ENCODE measurements around the gene BBS4.
"Not testable (repeated sequence)": the region's sequence is repeated elsewhere in the genome, so short reads cannot be mapped to it uniquely, and the experiment has no call there.

The BBS4 gene

DNA sequence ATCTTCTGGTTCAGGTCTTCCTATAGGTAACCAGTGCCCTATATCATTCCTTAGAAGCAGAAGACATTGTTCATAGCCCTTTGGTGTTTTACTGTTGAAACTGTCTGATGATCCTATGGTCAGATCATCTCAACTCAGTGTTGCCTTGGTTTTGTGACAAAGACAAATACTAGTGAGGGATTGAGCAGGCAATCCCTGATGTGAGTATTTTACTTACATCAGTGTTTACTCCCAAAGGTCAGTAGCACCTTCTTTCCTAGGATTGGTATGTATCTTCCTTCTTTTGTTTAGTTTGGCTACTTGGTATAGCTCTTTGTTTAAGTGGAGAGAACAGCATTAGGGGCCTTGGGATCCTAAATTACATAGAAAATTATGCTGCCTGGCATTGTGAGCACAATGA, 41.1 kb downstream of the BBS4 start:
- Mint-ChIP-seq H3K36me3 (peaks cover 9% of the 10 kb centered on the region), H3K4me3 (no peak overlapping the region), H3K27ac (no peak overlapping the region), H3K27me3 (no peaks in the 10 kb centered on the region), H3K9me3 (no peaks in the 10 kb centered on the region), H3K4me1 (peaks cover 2% of the 10 kb centered on the region)
- DNase-seq (ENCODE audit: low spot score in 2 of 2), result no peak
- no peak for ATAC-seq (ENCODE audit: low read depth)

DNA sequence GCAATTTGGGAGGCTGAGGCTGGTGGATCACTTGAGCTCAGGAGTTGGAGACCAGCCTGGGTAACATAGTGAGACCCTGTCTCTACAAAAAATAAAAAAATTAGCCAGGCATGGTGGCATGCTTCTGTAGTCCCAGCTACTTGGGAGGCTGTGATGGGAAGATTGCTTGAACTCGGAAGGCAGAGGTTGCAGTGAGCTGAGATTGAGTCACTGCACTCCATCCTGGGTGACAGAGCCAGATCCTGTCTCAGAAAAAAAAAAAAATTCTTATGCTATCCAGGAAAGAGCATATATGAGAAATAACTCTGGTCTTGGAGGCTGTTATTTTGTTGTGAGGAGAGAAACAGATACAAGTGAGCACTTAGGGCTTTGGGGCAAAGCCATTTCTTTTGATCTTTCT, 42.2 kb downstream of the BBS4 start:
- not testable (repeated sequence) for H3K9me3 Mint-ChIP-seq; H3K36me3 Mint-ChIP-seq; H3K27ac Mint-ChIP-seq; H3K4me3 Mint-ChIP-seq; ATAC-seq (ENCODE audit: low read depth); H3K4me1 Mint-ChIP-seq; H3K27me3 Mint-ChIP-seq; DNase-seq (ENCODE audit: low spot score in 2 of 2)

DNA sequence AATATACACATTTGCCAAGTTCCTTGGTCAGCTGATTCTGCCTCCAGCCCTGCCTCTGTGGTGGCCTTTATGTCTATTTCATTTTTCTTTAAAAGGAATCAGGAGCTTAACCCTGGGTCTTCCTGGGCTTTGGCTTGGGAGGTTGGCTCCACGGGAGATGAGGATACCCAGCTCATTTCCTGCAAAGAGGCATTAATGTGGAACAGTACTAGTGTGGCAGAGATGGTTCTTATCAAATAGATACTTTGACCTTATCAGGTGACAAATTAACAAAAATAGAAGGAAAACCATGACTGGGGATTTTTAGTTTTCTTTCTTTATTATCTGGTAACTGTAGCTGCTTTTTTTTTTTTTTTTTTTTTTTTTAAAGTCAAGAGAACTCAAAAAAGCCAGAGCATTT, 42.8 kb downstream of the BBS4 start:
- H3K4me3 Mint-ChIP-seq, result no peak overlapping the region
- H3K36me3 Mint-ChIP-seq, result peaks cover 11% of the 10 kb centered on the region
- no peaks in the 10 kb centered on the region for H3K9me3 Mint-ChIP-seq
- H3K27me3 Mint-ChIP-seq, result no peaks in the 10 kb centered on the region
- peaks cover 2% of the 10 kb centered on the region for H3K4me1 Mint-ChIP-seq
- ATAC-seq (ENCODE audit: low read depth), result no peak
- no peak overlapping the region for H3K27ac Mint-ChIP-seq
- no peak for DNase-seq (ENCODE audit: low spot score in 2 of 2)

DNA sequence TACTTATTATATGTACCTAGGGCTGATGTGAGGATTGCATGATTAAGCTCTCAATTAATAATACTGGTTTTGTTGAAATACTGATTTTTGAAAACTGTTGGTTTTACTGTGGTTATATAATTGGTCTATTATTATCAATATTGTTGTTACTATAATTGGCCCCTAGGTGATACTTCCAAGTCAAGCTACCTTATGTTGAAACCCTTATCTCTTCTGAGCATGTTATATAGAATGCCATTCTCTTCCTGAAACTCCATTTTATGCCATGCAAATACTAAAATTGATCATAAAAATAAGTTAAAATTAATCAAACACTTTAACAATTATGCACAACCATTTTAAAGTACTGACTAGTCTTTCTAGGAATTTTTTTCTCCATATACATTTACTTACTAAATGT, 46.1 kb downstream of the BBS4 start:
- Mint-ChIP-seq H3K4me3 (no peak overlapping the region), H3K27me3 (no peaks in the 10 kb centered on the region), H3K9me3 (no peaks in the 10 kb centered on the region), H3K4me1 (no peaks in the 10 kb centered on the region), H3K27ac (no peak overlapping the region), H3K36me3 (peaks cover 22% of the 10 kb centered on the region)
- ATAC-seq (ENCODE audit: low read depth), result no peak
- DNase-seq (ENCODE audit: low spot score in 2 of 2), result no peak

DNA sequence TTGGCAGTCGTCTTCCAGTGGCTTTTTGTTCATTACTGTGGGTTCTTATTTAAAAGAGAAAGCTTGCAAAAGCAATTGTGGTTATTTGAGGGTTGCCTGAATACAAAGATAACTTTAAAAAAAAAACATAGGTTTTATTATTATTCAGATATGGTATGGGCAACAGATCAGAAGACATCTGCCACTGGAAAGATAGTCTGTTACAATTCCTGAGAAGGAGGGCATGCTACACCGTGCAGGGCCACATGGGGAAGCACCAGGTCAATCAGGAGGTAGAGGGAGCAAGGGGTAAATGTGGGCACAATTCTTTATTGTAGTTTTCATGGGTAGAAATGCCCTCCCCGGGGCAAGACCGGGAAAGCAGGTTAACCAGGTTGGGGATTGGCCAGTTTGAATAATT, 46.5 kb downstream of the BBS4 start:
- Mint-ChIP-seq H3K36me3 (peaks cover 26% of the 10 kb centered on the region), H3K9me3 (no peaks in the 10 kb centered on the region), H3K27ac (no peak overlapping the region), H3K27me3 (no peaks in the 10 kb centered on the region), H3K4me1 (no peaks in the 10 kb centered on the region), H3K4me3 (no peak overlapping the region)
- DNase-seq (ENCODE audit: low spot score in 2 of 2) (no peak), ATAC-seq (ENCODE audit: low read depth) (no peak)

DNA sequence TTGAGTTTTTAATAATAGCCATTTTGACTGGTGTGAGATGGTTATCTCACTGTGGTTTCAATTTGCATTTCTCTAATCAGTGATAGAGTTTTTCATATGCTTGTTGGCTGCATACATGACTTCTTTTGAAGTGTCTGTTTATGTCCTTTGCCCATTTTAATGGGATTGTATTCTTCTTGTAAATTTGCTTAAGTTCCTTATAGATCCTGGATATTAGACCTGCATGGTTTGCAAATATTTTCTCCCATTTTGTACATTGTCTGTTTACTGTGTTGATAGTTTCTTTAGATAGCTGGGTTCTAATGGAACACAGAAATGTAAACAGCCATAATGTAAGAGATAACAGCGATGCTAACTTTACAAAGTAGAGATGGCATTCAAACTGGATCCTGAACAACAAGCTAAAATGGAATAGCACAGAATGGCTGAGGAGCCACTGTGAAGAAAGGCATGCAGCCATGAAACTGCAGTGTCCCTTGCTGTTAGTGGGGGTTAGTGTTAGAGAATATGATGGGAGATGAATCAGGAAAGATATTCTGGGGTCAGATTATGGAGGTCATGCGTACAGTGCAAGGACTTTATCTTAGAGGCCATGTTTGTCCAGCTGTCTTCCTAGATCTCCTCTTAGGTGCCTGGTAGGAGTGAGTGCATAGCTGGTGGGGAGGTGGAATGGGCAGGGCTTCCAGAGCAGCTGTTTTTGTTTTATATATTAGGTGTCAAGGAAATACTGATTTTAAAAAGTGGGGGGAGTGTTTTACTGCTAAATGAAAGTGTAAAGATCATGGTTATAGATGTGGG, 48.1 kb downstream of the BBS4 start:
- no peak for ATAC-seq (ENCODE audit: low read depth)
- no peak for DNase-seq (ENCODE audit: low spot score in 2 of 2)
- H3K27ac Mint-ChIP-seq, result peak overlapping the region; percentile 8
- H3K9me3 Mint-ChIP-seq, result no peaks in the 10 kb centered on the region
- H3K36me3 Mint-ChIP-seq, result peaks cover 27% of the 10 kb centered on the region
- H3K4me3 Mint-ChIP-seq, result no peak overlapping the region
- H3K27me3 Mint-ChIP-seq, result no peaks in the 10 kb centered on the region
- H3K4me1 Mint-ChIP-seq, result peaks cover 2% of the 10 kb centered on the region

DNA sequence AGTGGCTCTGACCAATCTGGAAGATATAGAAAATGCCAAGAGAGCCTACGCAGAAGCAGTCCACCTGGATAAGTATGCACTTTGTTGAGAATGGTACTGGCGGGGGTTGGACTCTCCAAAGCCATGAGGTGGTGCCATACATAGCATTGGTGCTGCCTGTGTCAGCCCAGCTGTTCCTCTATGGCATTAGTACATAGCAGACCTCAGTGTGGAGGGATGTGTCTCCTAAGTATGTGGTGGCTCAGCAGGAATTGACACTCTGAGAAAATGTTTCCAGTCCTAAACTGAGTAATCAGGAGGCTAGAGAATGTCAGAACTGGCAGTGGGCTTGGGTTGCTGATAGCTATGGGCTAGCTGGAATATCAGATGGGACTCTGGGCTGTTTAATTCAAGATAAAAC, 49.1 kb downstream of the BBS4 start:
- no peaks in the 10 kb centered on the region for H3K9me3 Mint-ChIP-seq
- DNase-seq (ENCODE audit: low spot score in 2 of 2), result no peak
- H3K36me3 Mint-ChIP-seq, result peaks cover 30% of the 10 kb centered on the region
- no peaks in the 10 kb centered on the region for H3K27me3 Mint-ChIP-seq
- ATAC-seq (ENCODE audit: low read depth), result no peak
- H3K4me3 Mint-ChIP-seq, result no peak overlapping the region
- H3K4me1 Mint-ChIP-seq, result peaks cover 10% of the 10 kb centered on the region
- H3K27ac Mint-ChIP-seq, result peak overlapping the region; percentile 8

DNA sequence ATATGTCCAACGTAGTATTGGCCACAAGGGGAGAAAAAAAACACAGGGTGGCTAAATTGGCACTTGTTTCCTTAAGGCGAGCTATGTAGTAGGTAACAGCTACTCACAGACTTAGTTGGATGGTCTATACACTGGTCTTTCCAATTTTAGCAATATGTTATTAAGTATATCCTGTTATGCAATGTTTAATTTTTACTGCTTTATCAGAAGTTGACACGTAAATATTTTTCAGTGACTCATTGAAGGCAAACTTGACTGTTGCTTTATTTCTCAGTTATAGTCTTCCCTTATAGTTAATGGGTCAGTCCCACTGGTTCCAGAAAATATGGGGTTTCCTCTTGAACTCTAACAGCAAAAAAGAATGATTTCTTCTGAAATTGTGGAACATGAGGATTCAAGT, 51.1 kb downstream of the BBS4 start:
- peaks cover 28% of the 10 kb centered on the region for H3K36me3 Mint-ChIP-seq
- no peak overlapping the region for H3K27ac Mint-ChIP-seq

DNA sequence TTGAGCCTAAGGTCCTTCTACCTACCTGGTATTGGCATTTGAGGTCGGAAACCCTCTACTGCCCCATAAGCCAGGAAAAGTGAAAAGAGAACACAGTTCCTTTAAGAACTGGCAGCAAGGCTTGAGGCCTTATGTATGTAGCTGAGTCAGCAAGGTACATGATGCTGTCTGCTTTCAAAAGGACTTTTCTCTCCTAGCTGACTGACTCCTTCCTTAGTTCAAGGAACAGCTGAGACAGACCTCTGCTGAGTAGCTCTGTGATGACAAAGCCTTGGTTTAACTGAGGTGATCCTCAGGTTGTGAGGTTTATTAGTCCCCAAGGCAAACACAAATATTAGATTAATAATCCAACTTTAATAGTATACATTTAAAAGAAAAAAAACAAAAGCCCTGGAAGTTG, 51.7 kb downstream of the BBS4 start:
- H3K27me3 Mint-ChIP-seq, result no peaks in the 10 kb centered on the region
- no peaks in the 10 kb centered on the region for H3K9me3 Mint-ChIP-seq
- ATAC-seq (ENCODE audit: low read depth), result no peak
- H3K27ac Mint-ChIP-seq, result no peak overlapping the region
- peaks cover 25% of the 10 kb centered on the region for H3K4me1 Mint-ChIP-seq
- H3K4me3 Mint-ChIP-seq, result no peak overlapping the region
- peaks cover 28% of the 10 kb centered on the region for H3K36me3 Mint-ChIP-seq
- DNase-seq (ENCODE audit: low spot score in 2 of 2), result no peak

More for the DNA sequence above, 51.1 kb downstream of the BBS4 start:
- Mint-ChIP-seq H3K4me1 (peaks cover 25% of the 10 kb centered on the region), H3K4me3 (no peak overlapping the region), H3K9me3 (no peaks in the 10 kb centered on the region), H3K27me3 (no peaks in the 10 kb centered on the region)
- DNase-seq (ENCODE audit: low spot score in 2 of 2), result no peak
- ATAC-seq (ENCODE audit: low read depth), result no peak

DNA sequence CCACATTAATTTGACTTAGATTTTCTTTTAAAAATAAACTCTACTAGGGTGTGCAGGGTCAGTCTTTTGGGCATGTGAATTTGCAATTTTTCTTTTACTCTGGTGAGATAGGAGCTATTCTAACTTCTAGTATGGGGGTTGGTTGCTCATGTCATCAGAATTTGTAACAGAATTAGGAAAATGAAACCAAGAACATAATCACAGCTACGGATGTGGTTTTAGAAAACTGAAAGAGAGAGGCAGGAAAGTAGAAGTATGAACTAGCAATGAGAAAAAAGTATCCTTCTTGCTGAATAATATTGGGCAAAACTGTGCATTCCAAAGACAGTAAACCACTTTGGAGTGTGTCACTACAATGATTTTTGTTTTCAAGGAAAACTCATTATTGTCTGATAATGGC, 54.2 kb downstream of the BBS4 start:
- peaks cover 25% of the 10 kb centered on the region for H3K4me1 Mint-ChIP-seq
- peak; percentile 85 for ATAC-seq (ENCODE audit: low read depth)
- DNase-seq (ENCODE audit: low spot score in 2 of 2), result no peak
- peak overlapping the region; percentile 6 for H3K4me3 Mint-ChIP-seq
- H3K36me3 Mint-ChIP-seq, result peaks cover 18% of the 10 kb centered on the region
- no peaks in the 10 kb centered on the region for H3K27me3 Mint-ChIP-seq
- peak overlapping the region; percentile 59 for H3K27ac Mint-ChIP-seq
- no peaks in the 10 kb centered on the region for H3K9me3 Mint-ChIP-seq

DNA sequence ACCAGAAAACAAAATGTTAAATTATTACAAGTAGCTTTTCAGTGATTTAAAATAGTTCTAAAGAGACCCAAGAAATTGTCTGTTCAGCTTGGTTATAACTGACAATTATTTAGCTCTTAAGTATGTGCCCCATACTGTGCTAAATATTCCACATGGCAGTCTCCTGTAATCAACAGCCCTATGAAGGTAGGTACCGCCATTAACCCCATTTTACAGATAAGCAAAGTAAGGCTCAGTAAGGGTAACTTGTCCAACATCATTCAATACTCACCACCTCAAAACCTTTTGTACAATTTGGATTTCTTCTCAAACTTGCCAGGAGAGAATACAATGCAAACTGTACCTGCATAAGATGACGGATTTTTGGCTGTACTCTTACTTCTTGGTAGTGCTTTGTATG, 63.7 kb downstream of the BBS4 start:
- Mint-ChIP-seq H3K4me1 (peaks cover 6% of the 10 kb centered on the region), H3K27me3 (no peaks in the 10 kb centered on the region), H3K4me3 (no peak overlapping the region), H3K27ac (peak overlapping the region; percentile 62), H3K36me3 (peaks cover 21% of the 10 kb centered on the region), H3K9me3 (no peaks in the 10 kb centered on the region)
- DNase-seq (ENCODE audit: low spot score in 2 of 2) (no peak), ATAC-seq (ENCODE audit: low read depth) (no peak)

DNA sequence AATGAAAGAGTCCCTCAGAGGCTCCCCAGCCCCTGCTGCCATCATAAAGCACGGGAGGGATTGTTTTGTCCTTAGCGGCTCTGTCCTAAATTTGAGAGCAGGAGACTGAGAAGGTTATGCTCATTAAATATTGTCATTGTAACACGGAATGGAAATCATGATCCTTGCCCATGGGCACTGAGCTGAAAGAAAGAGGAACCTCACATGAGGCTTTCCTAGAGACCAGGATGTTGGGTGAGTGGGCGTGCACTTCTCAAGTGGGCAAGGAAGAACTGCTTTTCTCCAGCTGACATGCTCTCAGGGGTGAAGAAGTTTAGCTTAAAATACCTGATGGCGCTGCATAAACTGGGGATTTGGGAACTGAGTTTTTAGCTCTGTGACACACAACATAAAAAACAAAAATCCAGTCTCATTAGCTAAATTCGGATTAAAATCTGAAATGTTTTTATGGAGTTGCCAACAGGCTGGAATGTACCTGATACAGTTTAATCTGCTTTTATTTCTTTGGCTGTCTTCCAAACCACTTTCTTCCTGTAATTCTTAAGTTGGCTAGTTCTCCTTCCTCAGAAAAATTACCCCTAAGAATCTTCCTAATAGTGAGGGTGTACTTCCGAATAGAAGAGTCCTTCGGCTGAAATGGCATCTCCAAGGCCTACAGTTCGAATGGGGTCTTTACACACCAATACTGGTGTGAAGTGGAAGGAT, 65.9 kb downstream of the BBS4 start:
- H3K36me3 Mint-ChIP-seq, result peaks cover 26% of the 10 kb centered on the region
- DNase-seq (ENCODE audit: low spot score in 2 of 2) (no peak), ATAC-seq (ENCODE audit: low read depth) (peak; percentile 71)
- H3K27ac Mint-ChIP-seq, result peak overlapping the region; percentile 32
- H3K9me3 Mint-ChIP-seq, result no peaks in the 10 kb centered on the region
- H3K27me3 Mint-ChIP-seq, result no peaks in the 10 kb centered on the region
- peaks cover 8% of the 10 kb centered on the region for H3K4me1 Mint-ChIP-seq
- no peak overlapping the region for H3K4me3 Mint-ChIP-seq

DNA sequence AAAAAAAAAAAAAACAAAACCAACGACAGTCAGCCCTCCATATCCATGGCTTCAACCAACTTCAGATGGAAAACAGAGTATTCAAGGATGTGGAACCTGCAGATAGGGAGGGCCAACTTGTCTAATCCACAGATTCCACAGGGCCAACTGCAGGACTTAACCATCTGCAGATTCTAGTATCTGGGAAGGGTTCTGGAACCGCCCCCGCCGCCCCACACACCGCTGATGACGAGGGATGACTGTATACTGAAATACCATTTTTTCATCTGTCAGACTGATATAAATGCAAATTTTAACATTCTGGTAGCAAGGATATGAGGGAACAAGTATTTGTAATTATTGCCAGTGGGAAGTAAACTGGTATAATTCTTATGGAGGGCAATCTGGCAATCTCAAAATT, 68.1 kb downstream of the BBS4 start:
- H3K36me3 Mint-ChIP-seq, result peaks cover 33% of the 10 kb centered on the region
- H3K9me3 Mint-ChIP-seq, result no peaks in the 10 kb centered on the region
- H3K4me3 Mint-ChIP-seq, result no peak overlapping the region
- H3K27ac Mint-ChIP-seq, result no peak overlapping the region
- peaks cover 13% of the 10 kb centered on the region for H3K4me1 Mint-ChIP-seq
- H3K27me3 Mint-ChIP-seq, result no peaks in the 10 kb centered on the region
- DNase-seq (ENCODE audit: low spot score in 2 of 2), result no peak
- ATAC-seq (ENCODE audit: low read depth), result no peak

DNA sequence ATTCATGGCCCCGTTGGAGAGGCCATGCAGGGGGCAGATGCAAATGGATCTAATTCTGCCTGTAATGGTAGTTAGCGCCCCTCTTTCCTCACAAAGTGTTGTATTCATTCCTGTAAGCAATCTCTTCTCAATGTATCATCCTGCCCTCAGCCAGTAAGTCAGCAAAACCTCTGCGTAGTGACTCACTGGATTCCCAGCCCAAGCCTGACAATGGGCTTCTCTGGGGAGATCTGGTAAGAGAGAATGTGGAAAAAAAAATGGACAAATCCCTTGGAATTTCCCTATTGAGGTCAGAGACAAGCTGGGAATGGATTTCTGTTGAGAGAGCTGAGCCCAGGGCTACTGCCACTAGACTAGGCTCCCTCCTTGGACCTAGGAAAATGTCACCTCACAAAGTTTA, 72.2 kb downstream of the BBS4 start:
- no peak for DNase-seq (ENCODE audit: low spot score in 2 of 2)
- H3K27ac Mint-ChIP-seq, result no peak overlapping the region

More for the DNA sequence above, 72.2 kb downstream of the BBS4 start:
- peaks cover 8% of the 10 kb centered on the region for H3K4me1 Mint-ChIP-seq
- H3K27me3 Mint-ChIP-seq, result no peaks in the 10 kb centered on the region
- no peaks in the 10 kb centered on the region for H3K9me3 Mint-ChIP-seq
- no peak overlapping the region for H3K4me3 Mint-ChIP-seq
- no peak for ATAC-seq (ENCODE audit: low read depth)
- H3K36me3 Mint-ChIP-seq, result peaks cover 44% of the 10 kb centered on the region
